H1 (cell line): ENCODE data around the gene EIF4EBP2. TPM values are rescaled to one million over a fixed set of nuclear protein-coding genes. Genes with fewer than 3 reads are reported as not detected.

Source experiments
- BRCA1 ChIP-seq: IDR thresholded peaks from 2 replicates; pipeline ENCODE4 v1.6.1; 2012; ENCODE audit warnings: low read depth, low read length, improper control_type of control experiment
- CBX5 ChIP-seq: fragments of 300-800, 300-1000 bp; sonication (generic); IDR thresholded peaks from 2 replicates; pipeline ENCODE4 v1.7.1; 2016; ENCODE audit warnings: antibody characterized with exemption, low read length, low read depth
- EP300 ChIP-seq, 2 experiments: IDR thresholded peaks; 1 replicate in 1 of 2; 2 replicates in 1 of 2; pipeline ENCODE4 v1.6.1; 2011 to 2012; ENCODE audit warnings: low read depth in 2 of 2, low read length in 2 of 2, mild to moderate bottlenecking in 2 of 2, borderline replicate concordance in 1 of 2, inconsistent platforms in 1 of 2, moderate library complexity in 1 of 2
- FOSL1 ChIP-seq: IDR thresholded peaks from 2 replicates; pipeline ENCODE4 v1.6.1; 2011; ENCODE audit warnings: mild to moderate bottlenecking, low read depth, low read length, moderate library complexity; ENCODE audit not compliant: insufficient read depth
- HDAC2 ChIP-seq, 2 experiments: fragments of 300-600 bp in 1 of 2; sonication (generic) in 1 of 2; IDR thresholded peaks; 2 replicates each; pipeline ENCODE4 v1.6.1; 2011 to 2012; ENCODE audit warnings: low read depth in 2 of 2, low read length in 2 of 2, mild to moderate bottlenecking in 2 of 2, moderate library complexity in 2 of 2, borderline replicate concordance in 1 of 2, inconsistent platforms in 1 of 2
- MAFK ChIP-seq: IDR thresholded peaks from 2 replicates; pipeline ENCODE4 v1.6.1; 2012; ENCODE audit warnings: low read depth, mild to moderate bottlenecking, improper control_type of control experiment, low read length
- RFX5 ChIP-seq: IDR thresholded peaks from 2 replicates; pipeline ENCODE4 v1.6.1; 2011; ENCODE audit warnings: low read depth, low read length, improper control_type of control experiment, borderline replicate concordance
- RXRA ChIP-seq: IDR thresholded peaks from 2 replicates; pipeline ENCODE4 v1.6.1; 2011; ENCODE audit warnings: low read depth, mild to moderate bottlenecking, low read length, moderate library complexity; ENCODE audit not compliant: insufficient read depth
- TCF12 ChIP-seq: IDR thresholded peaks from 2 replicates; pipeline ENCODE4 v1.6.1; 2011; ENCODE audit warnings: low read depth, mild to moderate bottlenecking, low read length
- polyA plus RNA-seq, 7 experiments: library from polyadenylated mRNA; depleted of rRNA in 3 of 7; stranded (reverse) in 5 of 7; unstranded in 2 of 7; fragments of >200 nt in 5 of 7; fragments of 200-250 nt in 2 of 7; gene quantifications; 1 replicate in 5 of 7; 2 replicates in 1 of 7; 4 replicates in 1 of 7; pipeline versions ENCODE4 v1.2.1 to v1.2.3, GENCODE V29; 2011 to 2013; ENCODE audit warnings: missing spikeins in 2 of 7, mixed read lengths in 2 of 7
- total RNA-seq: library from RNA; stranded (reverse); fragmentation: NEBNext Ultra II Directional; extraction: Animal tissue kit (Norgen Biotek cat#: 25700); gene quantifications from 2 replicates; pipeline ENCODE4 v1.2.1, GENCODE V29; 2021

The EIF4EBP2 gene
- total and polyA plus RNA-seq, 2 of the 8 experiments (the other 6 are each of a cell fraction or from before 2014, with no cell fraction given) = 55.3 to 144 TPM

GRCh38 chr10:70371846-70372245 is 32.1 kb upstream of the EIF4EBP2 start (continued):
- no peak for TF ChIP-seq HDAC2 (IDR thresholded peaks at IDR 0.05; ENCODE audit: borderline replicate concordance in 1 of 2, low read depth in 2 of 2, low read length in 2 of 2)
- TF ChIP-seq RXRA = no peak
- TF ChIP-seq EP300 (IDR thresholded peaks at IDR 0.05; ENCODE audit: borderline replicate concordance in 1 of 2, low read depth in 2 of 2, low read length in 2 of 2) = no peak
- no peak for TF ChIP-seq RFX5
- TF ChIP-seq TCF12 = no peak
- TF ChIP-seq CBX5 = no peak
- no peak for TF ChIP-seq FOSL1
- TF ChIP-seq MAFK = no peak
- TF ChIP-seq BRCA1 = no peak
